NK-92 (cell line): ENCODE data around the gene C18orf54.
"Not testable (repeated sequence)": the region's sequence is repeated elsewhere in the genome, so short reads cannot be mapped to it uniquely, and the experiment has no call there.

Experiments used
- DNase-seq: peaks from one replicate; lab custom pipeline; 2025; ENCODE audit not compliant: unreplicated experiment; lab: John Stamatoyannopoulos, UW

Gene C18orf54

GRCh38 chr18:54386800-54387495, 29.2 kb downstream of the C18orf54 start:
- not testable (repeated sequence) for DNase-seq

- no peak for DNase-seq
Measured at GRCh38 chr18:54387631-54388030, 29.9 kb downstream of the C18orf54 start.

GRCh38 chr18:54388203-54389142, 30.8 kb downstream of the C18orf54 start:
- DNase-seq: no peak

- DNase-seq: no peak
Measured at GRCh38 chr18:54389143-54389505, 31.4 kb downstream of the C18orf54 start.

- DNase-seq: no peak
Measured at GRCh38 chr18:54390838-54391237, 33.1 kb downstream of the C18orf54 start.

- no peak for DNase-seq
Measured at GRCh38 chr18:54392543-54393023, 34.9 kb downstream of the C18orf54 start.

- DNase-seq: no peak
Measured at GRCh38 chr18:54393648-54394294, 36.1 kb downstream of the C18orf54 start.

GRCh38 chr18:54396760-54397159, 39.1 kb downstream of the C18orf54 start:
- DNase-seq: no peak

GRCh38 chr18:54405290-54405689, 47.6 kb downstream of the C18orf54 start:
- no peak for DNase-seq

- no peak for DNase-seq
Measured at GRCh38 chr18:54411781-54412180, 54.1 kb downstream of the C18orf54 start.

- no peak for DNase-seq
Measured at GRCh38 chr18:54415086-54415485, 57.4 kb downstream of the C18orf54 start.

- DNase-seq: no peak
Measured at GRCh38 chr18:54416436-54416835, 58.7 kb downstream of the C18orf54 start.

- DNase-seq: no peak
Measured at GRCh38 chr18:54423831-54424230, 66.1 kb downstream of the C18orf54 start.

- DNase-seq: no peak
Measured at GRCh38 chr18:54426085-54426665, 68.5 kb downstream of the C18orf54 start.
